HG03442 (cell line): ENCODE measurements around the gene ZNF367.
A peak's percentile ranks its signal among the peaks of the same experiment; 100 is the strongest.

Experiments used
- ATAC-seq: cut with Tn5 transposase; IDR thresholded peaks from one replicate; pipeline ENCODE4 v1.9.1; 2021; ENCODE audit warnings: mild to moderate bottlenecking, moderate library complexity; ENCODE audit not compliant: unreplicated experiment

Gene ZNF367

DNA sequence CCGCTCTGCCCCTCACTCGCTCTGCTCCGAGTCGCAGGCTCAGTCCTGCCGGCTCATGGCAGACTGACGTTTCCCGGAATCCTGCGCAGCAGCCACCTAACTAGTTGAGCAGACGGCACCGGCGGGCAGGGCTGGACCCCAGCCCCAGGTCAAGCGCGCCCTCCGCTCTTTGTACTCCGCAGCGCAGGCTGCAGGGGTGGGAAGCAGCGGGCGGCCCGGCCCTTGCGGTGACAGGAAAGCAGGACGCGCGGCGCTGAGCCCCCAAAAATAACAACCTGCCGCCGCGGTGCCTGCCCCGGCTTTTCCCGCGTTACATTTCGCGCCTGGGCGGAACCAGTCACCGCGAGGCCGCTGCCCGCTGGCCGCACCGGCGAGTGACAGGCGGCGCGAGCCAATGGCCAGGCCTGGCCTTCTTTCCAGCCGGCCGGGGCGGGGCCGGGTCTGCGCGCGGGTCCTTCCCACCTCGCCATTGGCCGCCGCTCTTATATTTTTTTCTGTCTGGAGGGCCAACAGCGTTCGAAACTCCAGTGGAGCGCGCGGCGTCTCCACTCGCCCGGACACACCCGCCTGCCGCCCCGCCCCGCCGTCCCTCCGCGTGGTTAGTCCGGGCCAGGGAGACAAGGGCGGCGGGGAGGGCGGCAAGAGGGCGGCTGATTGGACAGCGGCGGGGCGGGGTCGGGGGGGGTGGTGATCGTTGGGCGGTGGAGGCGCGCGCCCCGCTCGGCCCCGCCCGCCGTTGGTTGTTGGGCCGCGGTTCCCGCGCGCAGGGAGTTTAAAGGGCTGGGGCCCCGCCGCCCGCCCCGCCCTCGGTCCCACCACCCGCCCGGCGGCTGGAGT, at the start of gene ZNF367:
ZNF367 (minus strand) TSS at position 288 of the 837 bp plus-strand sequence. CDS start 338 bp downstream, outside the sequence.
- peak; percentile 63 for ATAC-seq

DNA sequence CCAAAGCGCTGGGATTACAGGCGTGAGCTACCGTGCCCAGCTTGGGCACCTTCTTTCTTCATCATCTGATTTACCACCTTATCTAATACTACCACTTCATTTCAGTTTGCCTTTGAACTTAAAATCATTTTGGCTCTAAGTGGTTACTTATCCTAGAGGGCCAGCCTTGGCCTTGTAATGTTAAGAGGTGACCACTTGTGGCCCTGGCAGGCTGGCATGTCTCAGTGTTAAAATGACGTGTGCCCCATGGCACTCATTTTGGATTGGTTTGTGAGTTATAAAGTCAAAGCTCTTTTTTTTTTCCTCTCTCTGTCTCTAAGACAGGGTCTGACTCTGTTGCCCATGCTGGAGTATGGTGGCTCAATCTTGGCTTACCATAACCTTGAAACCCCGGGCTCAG, 49.6 kb upstream of the ZNF367 start:
- ATAC-seq = no peak

DNA sequence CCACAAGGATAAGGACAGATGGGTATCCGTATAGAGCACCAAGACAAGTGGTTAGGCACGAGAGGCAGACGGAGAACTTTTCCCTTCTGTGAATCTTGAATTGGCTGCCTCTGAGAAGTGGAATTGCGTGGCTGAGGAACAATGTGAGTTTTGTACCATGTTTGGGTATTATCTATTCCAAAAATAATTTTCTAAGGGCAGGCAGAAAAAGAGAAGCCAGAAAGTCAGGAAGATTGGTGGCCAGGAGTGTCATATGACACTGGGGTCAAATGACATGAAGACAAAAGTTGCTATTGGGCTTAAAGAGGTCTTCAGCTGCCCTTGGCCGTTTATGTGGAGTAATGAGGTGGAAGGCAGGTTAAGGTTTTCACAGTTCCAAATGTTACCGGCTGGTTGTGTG, 46.3 kb upstream of the ZNF367 start:
- no peak for ATAC-seq

DNA sequence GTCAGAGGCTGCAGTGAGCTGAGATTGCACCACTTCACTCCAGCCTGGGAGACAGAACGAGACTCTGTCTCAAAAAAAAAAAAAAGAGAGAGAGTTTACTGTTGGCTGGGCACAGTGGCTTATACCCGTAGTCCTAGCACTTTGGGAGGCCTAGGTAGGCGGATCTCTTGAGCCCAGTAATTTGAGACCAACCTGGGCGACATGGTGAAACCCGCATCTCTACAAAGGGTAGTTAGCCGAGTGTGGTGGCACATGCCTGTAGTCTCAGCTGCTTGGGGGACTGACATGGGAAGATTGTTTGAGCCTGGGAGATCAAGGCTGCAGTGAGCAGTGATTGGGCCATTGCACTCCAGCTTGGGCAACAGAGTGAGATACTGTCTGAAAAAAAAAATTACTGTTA, 44.4 kb upstream of the ZNF367 start:
- ATAC-seq = no peak

DNA sequence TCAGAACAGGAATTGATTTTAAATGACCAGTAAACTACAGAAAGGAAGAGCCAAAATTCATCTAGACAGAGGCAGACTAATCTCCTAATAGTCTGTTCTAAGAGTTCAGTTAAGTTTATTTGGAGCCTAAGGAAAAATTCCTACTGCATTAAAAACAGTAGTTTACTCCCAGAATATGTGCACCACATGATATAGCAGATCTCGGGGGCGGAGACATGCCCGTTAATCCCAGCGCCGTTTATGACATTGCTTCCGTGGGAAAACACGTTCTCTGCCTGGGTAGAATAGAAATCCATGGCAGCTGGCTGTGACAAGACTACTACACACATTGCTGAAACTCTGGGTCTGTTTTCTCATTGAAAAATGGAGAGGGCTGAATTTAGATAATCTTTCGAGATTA, 43.2 kb upstream of the ZNF367 start:
- no peak for ATAC-seq

DNA sequence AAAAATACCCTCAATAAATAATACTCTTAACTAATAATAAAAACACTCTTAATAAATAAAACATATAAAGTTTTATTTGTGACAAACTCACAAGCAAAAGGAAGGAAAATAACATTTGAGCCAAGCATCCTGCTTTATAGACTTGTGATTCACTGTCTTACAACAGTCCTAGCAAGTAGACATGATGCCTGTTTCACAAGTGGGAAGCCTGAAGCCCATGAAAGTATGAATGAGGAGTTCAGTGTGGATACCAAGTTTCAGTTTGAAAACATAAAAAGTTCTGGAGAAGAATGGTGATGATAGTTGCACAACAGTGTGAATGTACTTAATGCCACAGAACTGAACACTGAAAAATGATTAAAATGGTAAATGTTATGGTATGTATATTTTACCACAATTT, 42.7 kb upstream of the ZNF367 start:
- ATAC-seq = no peak

DNA sequence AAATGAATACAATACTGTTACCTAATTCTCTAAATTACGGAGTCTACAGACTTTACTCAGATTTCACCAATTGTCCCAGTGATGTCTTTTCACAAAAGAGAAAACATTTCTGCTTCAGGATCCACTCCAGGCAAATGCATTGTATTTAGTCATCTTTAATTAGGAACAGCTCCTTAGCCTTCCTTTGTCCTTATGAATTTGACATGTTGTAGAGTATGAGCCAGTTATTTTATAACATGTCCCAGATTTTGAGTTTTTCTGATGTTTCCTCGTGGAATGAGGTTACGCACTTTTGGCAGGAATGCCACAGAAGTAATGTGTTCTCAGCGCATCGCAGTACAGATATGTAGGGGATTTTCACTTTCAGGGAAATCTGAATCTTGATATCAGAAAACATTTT, 42.3 kb upstream of the ZNF367 start:
- no peak for ATAC-seq

DNA sequence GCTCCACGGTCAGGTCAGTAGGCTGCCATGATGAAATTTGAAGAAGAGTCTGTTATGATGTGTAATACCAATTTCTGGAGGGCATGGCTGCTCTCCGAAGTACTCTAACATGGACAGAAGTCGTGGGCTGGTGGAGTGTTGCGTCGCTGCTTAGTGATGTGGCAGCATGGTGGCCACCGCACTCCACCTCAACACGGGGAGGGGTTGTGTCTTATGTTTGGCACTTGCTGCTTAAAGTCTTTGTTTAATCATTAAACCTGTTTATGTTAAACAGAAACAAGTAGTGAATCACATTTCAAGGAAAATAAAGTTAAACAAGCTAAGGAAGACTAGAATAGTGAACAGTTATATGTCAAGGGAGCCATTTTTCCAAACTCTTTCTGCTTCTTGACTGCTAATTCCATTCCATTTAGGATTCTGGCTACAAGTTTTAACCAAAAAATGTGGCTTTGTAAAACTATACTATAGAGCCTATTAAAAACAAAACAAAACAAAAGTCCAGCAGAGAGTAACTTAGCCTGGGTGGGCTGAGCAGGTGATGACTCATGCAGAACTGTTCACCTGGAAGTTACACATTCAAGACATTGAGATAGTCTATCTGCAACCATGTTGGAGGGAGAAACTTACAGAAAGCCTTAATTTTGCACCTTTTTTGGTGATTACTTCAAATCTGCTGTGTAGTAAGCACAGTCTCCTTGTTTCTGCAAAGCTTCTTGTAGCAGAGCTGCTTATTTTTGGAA, 41.3 kb upstream of the ZNF367 start:
- no peak for ATAC-seq

DNA sequence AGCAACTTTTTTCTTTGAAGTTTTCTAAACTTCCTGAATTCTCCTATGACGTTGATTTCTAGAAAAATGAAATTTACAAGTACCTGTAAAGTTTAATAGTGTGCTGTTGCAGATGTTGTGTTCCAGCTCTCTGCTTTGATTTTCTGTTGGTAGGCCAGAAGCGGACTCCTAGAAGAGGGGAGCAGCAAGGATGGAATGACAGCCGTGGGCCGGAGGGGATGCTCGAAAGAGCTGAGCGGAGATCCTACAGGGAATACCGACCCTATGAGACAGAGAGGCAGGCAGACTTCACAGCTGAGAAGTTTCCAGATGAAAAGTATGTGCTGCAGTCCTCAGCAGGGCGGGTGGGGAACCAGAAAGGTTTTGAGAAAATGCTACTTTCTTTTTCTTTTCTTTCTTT, 40.1 kb upstream of the ZNF367 start:
- no peak for ATAC-seq

DNA sequence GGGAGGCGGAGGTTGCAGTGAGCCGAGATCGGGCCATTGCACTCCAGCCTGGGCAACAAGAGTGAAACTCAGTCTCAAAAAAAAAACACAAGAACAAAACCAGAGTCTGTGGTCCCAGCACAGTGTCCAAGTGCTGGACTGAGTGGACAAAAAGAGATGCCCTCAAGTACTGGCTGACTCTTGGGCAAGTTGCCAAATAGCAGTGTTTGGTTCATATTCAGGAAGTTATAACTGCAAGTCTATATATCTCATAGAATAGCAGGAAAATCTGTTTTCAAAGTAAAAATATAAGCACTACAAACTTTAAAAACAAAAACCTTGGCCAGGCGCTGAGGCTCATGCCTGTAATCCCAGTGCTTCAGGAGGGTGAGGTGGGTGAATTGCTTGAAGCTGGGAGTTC, 39.1 kb upstream of the ZNF367 start:
- ATAC-seq = no peak

DNA sequence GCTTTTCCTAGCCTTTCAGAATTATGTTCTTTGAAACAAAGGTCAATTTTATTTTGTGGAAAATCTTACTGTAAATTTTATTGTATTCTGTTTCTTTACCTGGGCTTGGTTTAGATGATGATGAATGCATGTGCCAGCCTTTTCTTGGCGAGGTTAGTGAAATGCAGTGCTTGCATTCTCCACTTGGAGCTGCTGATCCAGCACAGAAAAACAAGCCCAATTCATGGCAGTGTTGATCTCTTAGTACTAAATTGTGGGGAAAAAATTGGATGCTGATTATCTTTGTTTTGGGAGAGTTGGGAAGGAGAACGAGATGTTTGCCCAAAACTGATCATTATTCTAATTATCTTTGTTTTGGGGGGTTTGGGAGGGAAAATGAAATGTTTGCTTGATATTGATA, 35.5 kb upstream of the ZNF367 start:
- ATAC-seq = no peak

DNA sequence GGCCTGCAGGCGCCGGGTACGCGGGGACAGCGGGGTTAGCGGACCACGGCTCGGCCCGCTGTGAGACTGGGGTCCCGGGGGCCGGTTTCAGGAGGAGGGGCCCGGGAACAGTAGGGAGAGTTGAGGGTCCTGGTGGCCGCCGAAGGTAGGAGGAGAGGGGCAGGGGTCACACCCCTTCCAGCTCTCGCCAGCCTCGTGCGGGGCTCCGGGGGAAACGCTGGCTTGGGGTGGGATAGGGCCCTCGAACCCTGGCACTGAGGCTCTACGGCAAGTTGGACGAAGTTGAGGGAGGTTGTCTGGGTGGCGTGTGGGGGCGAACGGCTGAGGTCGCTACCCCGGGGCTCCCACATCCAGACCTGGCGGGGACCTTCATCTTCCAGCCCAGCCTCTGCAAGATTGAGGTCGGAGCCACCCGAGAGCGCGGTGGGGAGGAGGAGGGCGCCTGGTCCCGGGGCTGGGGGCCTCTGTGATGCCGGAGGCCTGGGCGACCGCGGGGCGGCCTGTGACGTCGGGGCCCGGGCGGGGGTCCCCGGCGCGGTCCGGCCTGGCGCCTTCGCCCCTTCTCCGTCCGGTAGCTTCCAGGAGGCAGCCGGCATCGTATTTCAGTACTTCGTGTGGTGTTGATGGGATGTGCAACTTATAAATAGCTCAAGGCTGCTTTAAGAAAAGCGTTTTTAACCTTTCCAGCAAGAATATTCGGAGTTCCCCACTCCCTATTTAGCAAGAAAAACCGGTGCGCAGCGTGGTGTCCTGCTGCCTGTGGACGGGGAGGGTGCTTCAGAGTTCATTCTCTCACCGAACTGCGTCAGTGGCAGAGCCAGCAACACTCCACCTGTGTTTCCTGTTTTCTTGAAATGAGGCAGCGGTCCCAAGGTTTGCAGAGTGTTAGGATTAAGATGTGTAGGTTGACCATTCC, 32.7 kb upstream of the ZNF367 start:
- no peak for ATAC-seq

DNA sequence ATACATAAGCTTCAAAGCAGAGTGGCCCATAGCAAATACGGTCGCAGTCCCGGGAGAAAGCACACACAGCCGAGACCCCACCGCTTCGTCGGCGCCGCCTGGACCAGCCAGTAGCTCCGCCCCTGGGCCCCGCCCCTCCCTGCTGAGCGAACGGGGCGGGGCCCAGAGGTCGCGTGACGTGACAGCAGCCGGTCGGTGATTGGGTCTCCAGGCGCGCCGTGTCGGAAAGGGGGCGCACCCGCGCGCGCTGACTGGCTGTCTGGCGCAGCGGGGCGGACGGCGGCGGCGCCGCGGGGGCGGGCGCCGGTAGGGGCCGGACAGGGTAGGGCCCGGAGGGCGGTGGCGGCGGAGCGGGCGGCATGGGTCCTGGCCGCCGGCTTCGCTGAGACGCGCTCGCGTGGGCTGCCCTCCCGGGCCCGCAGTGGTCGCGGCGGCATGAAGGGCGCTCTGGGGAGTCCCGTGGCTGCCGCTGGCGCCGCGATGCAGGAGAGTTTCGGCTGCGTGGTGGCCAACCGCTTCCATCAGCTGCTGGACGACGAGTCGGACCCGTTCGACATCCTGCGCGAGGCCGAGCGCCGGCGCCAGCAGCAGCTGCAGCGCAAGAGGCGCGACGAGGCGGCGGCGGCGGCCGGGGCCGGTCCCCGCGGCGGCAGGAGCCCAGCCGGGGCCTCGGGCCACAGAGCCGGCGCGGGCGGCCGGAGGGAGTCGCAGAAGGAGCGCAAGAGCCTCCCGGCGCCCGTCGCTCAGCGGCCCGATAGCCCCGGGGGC, 31.9 kb upstream of the ZNF367 start, which contains the start of gene HABP4:
HABP4 (plus strand) TSS at position 325 of the 768 bp plus-strand sequence; CDS start at position 436, 111 bp downstream.
- peak; percentile 91 for ATAC-seq

DNA sequence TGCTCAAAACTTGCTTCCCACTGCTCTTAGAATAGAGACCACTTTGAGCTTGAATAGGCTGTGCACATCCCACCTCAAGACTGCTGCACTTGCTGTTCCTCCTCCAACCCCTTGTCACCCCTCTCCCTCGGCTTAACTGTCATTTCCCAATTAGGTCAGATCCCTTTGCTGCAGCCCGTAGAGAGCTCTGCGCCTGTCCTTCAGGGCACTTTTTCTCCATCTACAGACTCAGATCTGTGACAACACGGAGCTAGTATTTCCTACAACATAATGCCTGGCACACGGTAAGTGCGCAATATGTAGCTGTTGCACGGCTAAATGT, 31.3 kb upstream of the ZNF367 start:
- peak; percentile 17 for ATAC-seq

DNA sequence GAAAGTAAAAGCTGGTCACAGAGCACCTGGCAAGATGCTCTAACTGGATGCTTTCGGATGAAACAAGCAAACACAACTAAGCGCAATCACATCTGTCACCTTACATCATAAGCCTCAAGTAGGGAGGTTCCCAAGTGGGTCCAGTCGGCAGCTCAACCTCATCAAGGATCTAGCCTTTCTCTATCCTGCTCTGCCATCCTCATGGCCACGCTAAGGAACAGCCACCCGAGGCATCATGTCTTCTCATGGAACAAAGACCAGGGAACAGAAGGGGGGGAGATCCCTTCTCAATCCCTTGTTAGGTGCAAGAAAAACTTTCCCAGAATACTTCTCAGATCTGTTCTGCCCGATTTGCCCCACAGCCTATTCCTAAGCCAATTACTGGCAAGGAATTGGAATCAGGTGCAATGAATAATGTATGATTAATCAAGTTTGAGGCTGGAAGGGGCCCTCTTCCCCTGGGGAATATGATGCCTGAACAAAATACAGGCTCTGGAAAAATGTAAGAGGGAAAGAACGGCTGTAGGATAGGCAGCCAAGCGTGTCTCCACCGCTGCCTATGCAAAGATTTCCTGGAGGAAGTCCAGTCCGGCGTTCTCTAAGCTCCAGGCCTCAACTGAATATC, 30.5 kb upstream of the ZNF367 start:
- ATAC-seq = no peak

DNA sequence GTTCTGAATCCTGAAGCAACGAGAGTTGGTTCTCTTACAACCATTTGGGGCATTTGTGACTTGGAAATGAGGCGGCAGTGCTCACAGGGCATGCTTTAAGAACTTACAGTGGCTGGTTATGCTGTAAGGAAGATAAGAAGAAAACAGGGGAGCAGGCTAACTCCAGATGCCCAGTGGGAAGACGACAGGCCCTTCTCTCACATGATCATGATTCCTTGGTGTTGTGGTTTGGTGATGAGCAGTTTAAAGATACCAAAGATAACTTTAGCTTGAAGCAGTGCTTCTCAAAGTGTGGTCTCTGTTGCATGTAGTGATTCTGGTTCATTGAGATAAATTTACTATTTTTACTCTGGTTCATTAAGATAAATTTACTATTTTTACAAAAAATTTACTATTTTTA, 29.2 kb upstream of the ZNF367 start:
- no peak for ATAC-seq

DNA sequence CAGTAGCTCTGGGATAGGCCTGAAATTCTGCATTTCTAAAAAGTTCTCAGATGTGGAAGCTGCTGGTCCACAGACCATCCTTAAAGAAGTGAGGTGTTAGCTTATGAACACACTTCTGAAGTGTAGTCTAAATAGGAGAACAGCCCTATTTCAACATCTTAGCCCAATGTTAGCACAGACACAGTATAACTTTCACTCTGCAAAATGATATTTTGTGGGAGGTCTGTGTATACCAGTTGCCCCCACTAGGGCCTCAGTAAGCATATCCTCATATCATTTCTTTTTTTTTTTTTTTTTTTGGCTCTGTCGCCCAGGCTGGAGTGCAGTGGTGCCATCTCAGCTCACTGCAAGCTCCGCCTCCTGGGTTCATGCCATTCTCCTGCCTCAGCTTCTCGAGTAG, 24.3 kb upstream of the ZNF367 start:
- no peak for ATAC-seq

DNA sequence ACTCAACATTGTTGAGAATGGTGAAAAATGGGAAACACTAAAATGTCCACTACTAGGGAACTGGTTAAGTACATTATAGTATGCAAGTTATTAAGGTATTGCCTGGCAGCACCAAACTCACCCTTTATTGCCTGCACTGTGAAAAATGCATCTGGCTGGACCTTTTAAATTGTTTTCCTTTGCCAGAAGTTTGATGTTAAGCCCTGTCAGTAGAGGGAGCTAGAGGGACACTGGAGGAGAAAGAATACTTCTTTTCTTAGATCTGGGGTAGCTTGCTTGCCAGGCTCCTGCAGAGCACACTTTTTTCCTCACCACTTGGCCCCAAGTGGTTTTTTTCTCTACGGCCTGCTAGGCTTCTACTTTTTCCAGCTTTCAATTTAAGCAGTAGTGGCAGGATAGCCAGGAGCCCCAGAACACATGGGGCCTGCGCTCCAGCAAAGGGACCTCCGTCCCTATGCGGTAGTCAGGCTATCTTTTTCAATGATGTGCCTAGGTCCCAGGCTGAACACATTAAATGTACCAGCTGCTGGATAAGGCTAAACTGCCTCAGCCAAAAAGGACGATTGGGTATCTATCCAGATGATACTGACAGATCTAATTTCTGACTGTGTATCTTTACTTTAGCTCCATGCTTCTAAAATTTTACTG, 23.8 kb upstream of the ZNF367 start:
- ATAC-seq = no peak

DNA sequence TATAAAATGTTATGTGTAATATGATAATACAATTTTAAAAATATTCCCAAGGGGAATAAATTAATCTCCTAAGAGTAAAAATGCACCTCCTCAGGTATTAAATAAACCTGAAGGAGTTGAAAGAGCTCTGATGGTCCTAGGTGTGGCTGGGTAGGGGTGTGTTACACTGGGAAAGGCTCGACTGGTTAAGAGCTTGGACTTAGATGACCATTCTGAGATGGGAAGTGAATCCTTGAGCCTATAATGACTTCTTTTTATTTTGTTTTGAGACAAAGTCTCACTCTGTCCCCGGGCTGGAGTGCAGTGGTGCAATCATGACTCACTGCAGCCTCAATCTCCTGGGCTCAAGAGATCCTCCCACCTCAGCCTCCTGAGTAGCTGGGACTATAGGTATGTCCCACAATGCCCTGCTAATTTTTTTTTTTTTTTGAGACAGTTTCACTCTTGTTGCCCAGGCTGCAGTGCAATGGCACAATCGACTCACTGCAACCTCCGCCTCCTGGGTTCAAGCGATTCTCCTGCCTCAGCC, 22.6 kb upstream of the ZNF367 start:
- no peak for ATAC-seq
